Neural cell (in vitro differentiated cells): ENCODE measurements around the gene MAFB. TPM values are rescaled to one million over a fixed set of nuclear protein-coding genes. Genes with fewer than 3 reads are reported as not detected.

Experiments
- H2AFZ ChIP-seq: fragments of 200-600, 300-800 bp; sonication (generic), shearing (Covaris generic); 2 replicates; pipeline ENCODE4 v1.6.0; 2014; ENCODE audit warnings: low read depth, mild to moderate bottlenecking, antibody characterized with exemption, low read length, moderate library complexity
- H3F3A ChIP-seq: fragments of 200-600 bp; shearing (Covaris generic); 2 replicates; pipeline ENCODE4 v1.6.1; 2016; ENCODE audit warnings: mild to moderate bottlenecking, moderate library complexity, mixed read lengths, antibody characterized with exemption, low read length; ENCODE audit not compliant: insufficient read depth, poor library complexity, severe bottlenecking
- H3K27ac ChIP-seq: fragments of 200-600, 300-800 bp; sonication (generic), shearing (Covaris generic); 2 replicates; pipeline ENCODE4 v1.5.1; 2014; ENCODE audit warnings: mild to moderate bottlenecking, low read length, moderate library complexity
- H3K27me3 ChIP-seq: fragments of 300-800, 200-600 bp; sonication (generic), shearing (Covaris generic); 2 replicates; pipeline ENCODE4 v1.6.0; 2014; ENCODE audit warnings: mild to moderate bottlenecking, low read depth, low read length, moderate library complexity; ENCODE audit not compliant: insufficient read depth
- H3K36me3 ChIP-seq: fragments of 300-800, 200-600 bp; sonication (generic), shearing (Covaris generic); 2 replicates; pipeline ENCODE4 v1.5.1; 2014; ENCODE audit warnings: mild to moderate bottlenecking, antibody characterized with exemption, low read length, moderate library complexity; ENCODE audit not compliant: insufficient read depth
- H3K4me2 ChIP-seq: fragments of 300-800, 200-600 bp; sonication (generic), shearing (Covaris generic); 2 replicates; pipeline ENCODE4 v1.6.0; 2014; ENCODE audit warnings: mild to moderate bottlenecking, low read length
- H3K4me3 ChIP-seq: fragments of 300-800, 200-600 bp; sonication (generic), shearing (Covaris generic); 2 replicates; pipeline ENCODE4 v1.5.1; 2014; ENCODE audit warnings: mild to moderate bottlenecking, low read length, moderate library complexity
- H3K79me2 ChIP-seq: fragments of 200-600 bp; shearing (Covaris generic); replicated peaks from 2 replicates; pipeline ENCODE4 v1.6.0; 2014; ENCODE audit warnings: mild to moderate bottlenecking, low read length, moderate library complexity; ENCODE audit not compliant: insufficient read depth
- H3K9ac ChIP-seq: fragments of 300-800, 200-600 bp; sonication (generic), shearing (Covaris generic); 2 replicates; pipeline ENCODE4 v1.6.1; 2016; ENCODE audit warnings: mild to moderate bottlenecking, low read length, mixed read lengths
- H3K9me2 ChIP-seq: fragments of 200-600 bp; shearing (Covaris generic); 2 replicates; pipeline ENCODE4 v1.6.1; 2016; ENCODE audit warnings: mild to moderate bottlenecking, low read length, mixed read lengths; ENCODE audit not compliant: insufficient read depth
- H3K9me3 ChIP-seq: fragments of 200-600, 300-800 bp; sonication (generic), shearing (Covaris generic); 2 replicates; pipeline ENCODE4 v1.6.1; 2016; ENCODE audit warnings: mild to moderate bottlenecking, mixed run types, low read length, moderate library complexity, mixed read lengths
- H4K20me1 ChIP-seq: fragments of 200-600 bp; shearing (Covaris generic); 2 replicates; pipeline ENCODE4 v1.6.1; 2016; ENCODE audit warnings: mild to moderate bottlenecking, mixed run types; ENCODE audit not compliant: insufficient read depth
- EP300 ChIP-seq: fragments of 450-650 bp; conservative IDR thresholded peaks from 2 replicates; pipeline ENCODE4 v1.6.1; 2014; ENCODE audit warnings: antibody characterized with exemption, mild to moderate bottlenecking, moderate library complexity; ENCODE audit not compliant: poor library complexity, severe bottlenecking
- EZH2 ChIP-seq: fragments of 200-600, 300-800 bp; shearing (Covaris generic), sonication (generic); IDR thresholded peaks from 2 replicates; pipeline ENCODE4 v1.6.1; 2014; ENCODE audit warnings: antibody characterized with exemption, low read length, borderline replicate concordance, mild to moderate bottlenecking; ENCODE audit not compliant: insufficient read depth, poor library complexity, severe bottlenecking
- MXI1 ChIP-seq: fragments of 450-650 bp; conservative IDR thresholded peaks from 2 replicates; pipeline ENCODE4 v1.6.1; 2014; ENCODE audit warnings: antibody characterized with exemption, mild to moderate bottlenecking; ENCODE audit not compliant: poor library complexity, severe bottlenecking
- POLR2AphosphoS5 ChIP-seq: IDR thresholded peaks from 2 replicates; pipeline ENCODE4 v1.6.1; 2012
- RAD21 ChIP-seq: fragments of 450-650 bp; conservative IDR thresholded peaks from 2 replicates; pipeline ENCODE4 v1.6.1; 2014; ENCODE audit warnings: antibody characterized with exemption, mild to moderate bottlenecking, moderate library complexity
- SMC3 ChIP-seq: fragments of 450-650 bp; conservative IDR thresholded peaks from 2 replicates; pipeline ENCODE4 v1.6.1; 2014; ENCODE audit warnings: antibody characterized with exemption, mild to moderate bottlenecking, moderate library complexity; ENCODE audit not compliant: poor library complexity
- TAF1 ChIP-seq: IDR thresholded peaks from 2 replicates; pipeline ENCODE4 v1.6.1; 2012; ENCODE audit warnings: low read depth
- polyA plus RNA-seq: library from polyadenylated mRNA; depleted of rRNA; stranded (reverse); fragments of >200 nt; gene quantifications from 2 replicates; pipeline ENCODE4 v1.2.3, GENCODE V29; 2014
- TF ChIP-seq, protein P1 (sequence below): IDR thresholded peaks from 2 replicates; pipeline ENCODE4 v1.6.1; 2012; ENCODE audit warnings: borderline replicate concordance
- TF ChIP-seq, protein P2 (sequence below): fragments of 450-650 bp; IDR thresholded peaks from 2 replicates; pipeline ENCODE4 v1.5.1; 2014; ENCODE audit warnings: antibody characterized with exemption, mild to moderate bottlenecking, moderate library complexity; ENCODE audit not compliant: poor library complexity, severe bottlenecking

Gene MAFB
- polyA plus RNA-seq, 1 donor from 2014 or later = 5.6 TPM

DNA sequence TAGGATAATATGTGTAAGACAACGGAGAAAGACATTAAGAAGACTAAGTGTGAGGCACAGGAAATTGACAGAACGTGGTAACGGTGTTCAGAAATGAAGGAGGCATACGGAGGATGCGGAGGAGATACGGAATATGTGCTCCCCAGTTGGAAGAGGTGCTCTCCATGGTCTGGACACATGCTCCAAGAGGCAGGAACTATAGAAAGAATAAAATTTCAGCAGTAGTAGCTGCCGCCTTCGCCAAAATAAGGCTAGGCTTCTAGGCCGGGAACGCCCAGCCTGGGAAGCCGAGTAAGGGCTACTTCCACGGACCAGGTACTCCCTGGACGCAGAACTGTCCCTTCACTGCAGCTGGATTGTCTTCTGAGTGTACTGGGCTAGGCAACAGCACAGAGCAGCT is 7.4 kb downstream of the MAFB start:
- no peaks in the 10 kb centered on the region for H3F3A ChIP-seq
- no peaks in the 10 kb centered on the region for H3K9me3 ChIP-seq
- peaks cover 76% of the 10 kb centered on the region for H3K27me3 ChIP-seq
- H3K4me2 ChIP-seq = no peak overlapping the region
- TF ChIP-seq SMC3 (no peak), TAF1 (no peak), POLR2AphosphoS5 (no peak), RAD21 (no peak), EZH2 (no peak), MXI1 (no peak), EP300 (no peak)
- TF ChIP-seq, protein P1, sequence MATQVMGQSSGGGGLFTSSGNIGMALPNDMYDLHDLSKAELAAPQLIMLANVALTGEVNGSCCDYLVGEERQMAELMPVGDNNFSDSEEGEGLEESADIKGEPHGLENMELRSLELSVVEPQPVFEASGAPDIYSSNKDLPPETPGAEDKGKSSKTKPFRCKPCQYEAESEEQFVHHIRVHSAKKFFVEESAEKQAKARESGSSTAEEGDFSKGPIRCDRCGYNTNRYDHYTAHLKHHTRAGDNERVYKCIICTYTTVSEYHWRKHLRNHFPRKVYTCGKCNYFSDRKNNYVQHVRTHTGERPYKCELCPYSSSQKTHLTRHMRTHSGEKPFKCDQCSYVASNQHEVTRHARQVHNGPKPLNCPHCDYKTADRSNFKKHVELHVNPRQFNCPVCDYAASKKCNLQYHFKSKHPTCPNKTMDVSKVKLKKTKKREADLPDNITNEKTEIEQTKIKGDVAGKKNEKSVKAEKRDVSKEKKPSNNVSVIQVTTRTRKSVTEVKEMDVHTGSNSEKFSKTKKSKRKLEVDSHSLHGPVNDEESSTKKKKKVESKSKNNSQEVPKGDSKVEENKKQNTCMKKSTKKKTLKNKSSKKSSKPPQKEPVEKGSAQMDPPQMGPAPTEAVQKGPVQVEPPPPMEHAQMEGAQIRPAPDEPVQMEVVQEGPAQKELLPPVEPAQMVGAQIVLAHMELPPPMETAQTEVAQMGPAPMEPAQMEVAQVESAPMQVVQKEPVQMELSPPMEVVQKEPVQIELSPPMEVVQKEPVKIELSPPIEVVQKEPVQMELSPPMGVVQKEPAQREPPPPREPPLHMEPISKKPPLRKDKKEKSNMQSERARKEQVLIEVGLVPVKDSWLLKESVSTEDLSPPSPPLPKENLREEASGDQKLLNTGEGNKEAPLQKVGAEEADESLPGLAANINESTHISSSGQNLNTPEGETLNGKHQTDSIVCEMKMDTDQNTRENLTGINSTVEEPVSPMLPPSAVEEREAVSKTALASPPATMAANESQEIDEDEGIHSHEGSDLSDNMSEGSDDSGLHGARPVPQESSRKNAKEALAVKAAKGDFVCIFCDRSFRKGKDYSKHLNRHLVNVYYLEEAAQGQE = no peak
- TF ChIP-seq, protein P2, sequence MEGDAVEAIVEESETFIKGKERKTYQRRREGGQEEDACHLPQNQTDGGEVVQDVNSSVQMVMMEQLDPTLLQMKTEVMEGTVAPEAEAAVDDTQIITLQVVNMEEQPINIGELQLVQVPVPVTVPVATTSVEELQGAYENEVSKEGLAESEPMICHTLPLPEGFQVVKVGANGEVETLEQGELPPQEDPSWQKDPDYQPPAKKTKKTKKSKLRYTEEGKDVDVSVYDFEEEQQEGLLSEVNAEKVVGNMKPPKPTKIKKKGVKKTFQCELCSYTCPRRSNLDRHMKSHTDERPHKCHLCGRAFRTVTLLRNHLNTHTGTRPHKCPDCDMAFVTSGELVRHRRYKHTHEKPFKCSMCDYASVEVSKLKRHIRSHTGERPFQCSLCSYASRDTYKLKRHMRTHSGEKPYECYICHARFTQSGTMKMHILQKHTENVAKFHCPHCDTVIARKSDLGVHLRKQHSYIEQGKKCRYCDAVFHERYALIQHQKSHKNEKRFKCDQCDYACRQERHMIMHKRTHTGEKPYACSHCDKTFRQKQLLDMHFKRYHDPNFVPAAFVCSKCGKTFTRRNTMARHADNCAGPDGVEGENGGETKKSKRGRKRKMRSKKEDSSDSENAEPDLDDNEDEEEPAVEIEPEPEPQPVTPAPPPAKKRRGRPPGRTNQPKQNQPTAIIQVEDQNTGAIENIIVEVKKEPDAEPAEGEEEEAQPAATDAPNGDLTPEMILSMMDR = no peak
- no peak overlapping the region for H3K27ac ChIP-seq
- H3K4me3 ChIP-seq = no peak overlapping the region
- no peaks in the 10 kb centered on the region for H3K9me2 ChIP-seq
- H3K79me2 ChIP-seq = peaks cover 8% of the 10 kb centered on the region
- no peak overlapping the region for H2AFZ ChIP-seq
- H3K9ac ChIP-seq = no peak overlapping the region
- peaks cover 4% of the 10 kb centered on the region for H4K20me1 ChIP-seq
- H3K36me3 ChIP-seq = peaks cover 5% of the 10 kb centered on the region

DNA sequence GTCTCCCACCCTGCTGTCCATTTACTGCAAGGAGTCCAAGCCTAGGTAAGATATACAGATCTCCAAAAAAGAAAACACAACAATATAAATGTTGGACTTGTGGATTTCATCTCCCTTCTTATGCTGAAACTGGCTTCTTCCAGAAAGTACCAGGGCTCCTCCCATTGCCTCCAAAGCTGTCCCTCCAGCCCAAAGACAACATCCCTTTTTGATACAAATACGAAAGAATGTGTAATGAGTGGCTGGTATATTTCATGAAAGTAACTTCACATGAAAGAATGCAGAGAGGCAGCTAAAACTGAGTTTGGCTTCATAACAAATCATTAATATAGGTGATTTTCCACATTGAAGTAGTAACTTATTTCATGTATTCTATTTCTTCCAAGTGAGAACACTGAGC is 7.9 kb downstream of the MAFB start:
- H3K4me3 ChIP-seq = no peak overlapping the region
- H3K36me3 ChIP-seq = peaks cover 5% of the 10 kb centered on the region
- no peak overlapping the region for H3K9ac ChIP-seq
- H3K9me2 ChIP-seq = no peaks in the 10 kb centered on the region
- no peaks in the 10 kb centered on the region for H3F3A ChIP-seq
- no peak overlapping the region for H3K4me2 ChIP-seq
- no peaks in the 10 kb centered on the region for H4K20me1 ChIP-seq
- peaks cover 6% of the 10 kb centered on the region for H3K79me2 ChIP-seq
- H3K27me3 ChIP-seq = peaks cover 71% of the 10 kb centered on the region
- no peaks in the 10 kb centered on the region for H3K9me3 ChIP-seq
- no peak overlapping the region for H2AFZ ChIP-seq
- H3K27ac ChIP-seq = no peak overlapping the region
- TF ChIP-seq RAD21 = no peak
- TF ChIP-seq, protein P2 = no peak
- TF ChIP-seq, protein P1 = no peak
- TF ChIP-seq SMC3 = no peak
- TF ChIP-seq POLR2AphosphoS5 = no peak
- TF ChIP-seq TAF1 = no peak
- no peak for TF ChIP-seq EP300
- TF ChIP-seq MXI1 = no peak
- no peak for TF ChIP-seq EZH2
